HG03039 (cell line): ENCODE data around the gene VMAC.
A peak's percentile ranks its signal among the peaks of the same experiment; 100 is the strongest.

Experiments used
- ATAC-seq: cut with Tn5 transposase; IDR thresholded peaks from one replicate; pipeline ENCODE4 v1.9.1; 2021; ENCODE audit warnings: mild to moderate bottlenecking, moderate library complexity; ENCODE audit not compliant: unreplicated experiment

VMAC gene

DNA sequence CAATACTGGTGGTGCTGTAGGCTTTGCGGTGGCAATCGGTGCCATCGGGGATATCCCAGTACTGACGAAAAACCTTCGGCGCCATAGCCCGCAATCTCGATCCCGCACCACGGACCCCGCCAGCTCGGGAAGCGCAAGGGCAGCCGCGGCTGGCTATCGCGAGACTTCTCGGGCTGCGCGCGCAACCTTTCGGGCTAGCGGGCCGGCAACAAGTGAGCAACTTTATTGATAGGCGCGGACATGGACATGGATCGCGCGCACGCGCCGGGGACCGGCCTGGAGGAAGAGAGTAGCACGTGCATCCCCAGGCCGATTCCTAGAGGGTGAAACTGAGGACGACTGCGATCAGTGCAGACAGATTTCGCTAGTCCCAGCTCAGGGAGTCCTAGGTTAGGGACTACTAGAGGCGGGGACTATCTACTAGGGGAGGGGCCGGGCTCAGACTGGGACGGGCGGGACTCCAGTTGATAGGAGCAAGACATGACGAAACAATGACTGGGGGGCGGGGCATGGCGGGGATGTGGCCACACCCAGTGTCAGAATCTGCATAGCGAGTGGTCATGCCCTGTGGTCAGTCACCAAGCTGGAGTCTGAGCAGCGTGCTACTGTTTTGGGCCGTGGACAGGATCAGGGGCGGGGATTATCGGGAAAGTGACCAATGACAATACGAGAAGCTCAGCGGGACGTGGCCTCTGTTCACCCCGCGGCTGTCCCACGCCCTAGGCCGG is 884 bp upstream of the VMAC start, which contains the start of gene NDUFA11:
Gene NDUFA11, minus strand, starts transcription at position 167 of the 728 bp plus-strand sequence. Its CDS starts 82 bp downstream, at position 85.
- peak; percentile 30 for ATAC-seq

DNA sequence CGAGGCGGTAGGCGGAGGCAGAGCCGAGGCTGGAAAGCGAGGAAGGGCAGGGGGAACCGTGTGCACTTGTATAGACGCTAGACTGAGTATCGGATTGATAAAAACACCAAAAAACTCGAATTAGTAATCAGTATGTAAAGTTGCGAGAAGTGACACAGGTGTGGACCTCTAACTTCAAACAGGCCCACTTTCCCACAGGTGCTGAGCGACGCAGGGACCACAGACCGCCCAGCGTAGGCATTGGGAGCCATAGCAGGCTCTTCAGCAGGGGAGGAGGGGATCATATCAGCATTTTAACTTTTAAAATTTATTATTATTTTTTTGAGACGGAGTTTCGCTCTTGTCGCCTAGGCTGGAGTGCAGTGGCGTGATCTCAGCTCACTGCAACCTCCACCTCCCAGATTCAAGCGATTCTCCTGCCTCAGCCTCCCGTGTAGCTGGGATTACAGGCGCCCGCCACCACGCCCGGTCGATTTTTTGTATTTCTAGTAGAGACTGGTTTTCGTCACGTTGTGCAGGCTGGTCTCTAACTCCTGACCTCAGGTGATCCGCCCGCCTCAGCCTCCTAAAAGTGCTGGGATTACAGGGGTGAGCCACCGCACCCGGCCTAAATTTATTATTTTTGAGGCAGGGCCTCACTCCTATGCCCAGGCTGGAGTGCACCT is 574 bp downstream of the VMAC start:
- no peak for ATAC-seq

DNA sequence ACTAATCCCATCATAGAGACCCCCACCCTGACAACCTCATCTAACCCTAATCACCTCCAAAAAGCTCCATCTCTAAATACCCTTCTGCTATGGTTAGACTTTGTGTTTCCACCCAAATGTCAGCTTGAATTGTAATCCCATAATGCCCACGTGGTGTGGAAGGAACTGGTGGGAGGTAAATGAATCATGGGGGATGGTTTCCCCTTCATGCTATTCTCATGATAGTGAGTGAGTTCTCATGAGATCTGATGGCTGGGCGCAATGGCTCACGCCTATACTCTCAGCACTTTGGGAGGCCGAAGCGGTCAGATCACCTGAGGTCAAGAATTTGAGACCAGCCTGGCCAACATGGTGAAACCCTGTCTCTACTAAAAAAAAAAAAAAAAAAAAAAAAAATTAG is 2.6 kb downstream of the VMAC start:
- no peak for ATAC-seq

DNA sequence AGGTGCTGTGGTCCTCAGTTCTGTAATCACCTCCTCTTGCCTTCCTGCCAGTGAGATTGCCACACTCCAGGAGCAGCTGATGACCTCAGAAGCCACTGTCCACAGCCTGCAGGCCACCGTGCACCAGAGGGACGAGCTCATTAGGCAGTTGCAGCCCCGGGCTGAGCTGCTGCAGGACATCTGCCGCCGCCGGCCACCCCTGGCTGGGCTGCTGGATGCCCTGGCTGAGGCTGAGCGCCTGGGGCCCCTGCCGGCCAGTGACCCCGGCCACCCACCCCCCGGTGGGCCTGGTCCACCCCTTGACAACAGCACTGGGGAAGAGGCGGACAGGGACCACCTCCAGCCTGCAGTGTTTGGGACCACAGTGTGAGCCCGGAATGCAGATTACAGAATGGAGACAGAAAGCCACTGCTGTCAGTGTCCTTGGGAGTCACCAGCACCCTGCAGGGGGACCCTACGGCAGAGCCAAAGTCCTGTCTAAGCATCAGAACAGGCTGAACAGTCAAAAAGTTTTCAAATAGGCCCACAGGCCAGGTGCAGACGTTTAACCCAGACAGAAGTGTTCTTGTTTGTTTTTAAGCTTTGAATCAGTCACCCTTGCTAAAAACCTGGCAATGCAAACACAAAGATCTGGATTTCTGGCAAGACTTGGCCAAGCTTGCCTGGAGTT is 4.2 kb downstream of the VMAC start:
- no peak for ATAC-seq

DNA sequence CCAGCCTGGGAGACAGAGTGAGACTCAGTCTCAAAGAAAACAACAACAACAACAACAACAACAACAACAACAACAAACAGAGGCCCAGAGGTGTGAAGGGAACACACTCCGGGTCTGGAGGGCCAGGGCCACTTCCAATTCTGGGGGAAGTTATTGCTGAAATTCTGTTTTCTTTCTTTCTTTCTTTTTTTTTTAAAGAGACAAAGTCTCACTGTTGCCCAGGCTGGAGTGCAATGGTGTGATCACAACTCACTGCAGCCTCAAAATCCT is 5.9 kb downstream of the VMAC start:
- no peak for ATAC-seq

DNA sequence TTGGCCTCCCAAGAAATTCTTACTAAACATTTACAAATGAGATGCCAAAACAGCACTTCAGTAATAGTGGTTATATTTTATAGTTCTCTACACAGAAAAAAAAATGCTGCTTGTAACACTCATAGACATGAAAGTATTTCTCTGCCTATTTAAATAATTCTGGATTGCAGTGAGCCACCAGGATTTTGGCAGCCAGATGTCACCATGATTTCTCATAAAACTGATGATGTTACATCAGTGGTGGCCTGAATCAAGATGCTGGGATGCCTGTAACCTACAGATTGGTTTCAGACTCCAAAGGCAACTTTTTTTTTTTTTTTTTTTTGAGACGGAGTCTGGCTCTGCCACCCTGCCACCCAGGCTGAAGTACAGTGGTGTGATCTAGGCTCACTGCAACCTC is 6.7 kb downstream of the VMAC start:
- ATAC-seq: no peak

DNA sequence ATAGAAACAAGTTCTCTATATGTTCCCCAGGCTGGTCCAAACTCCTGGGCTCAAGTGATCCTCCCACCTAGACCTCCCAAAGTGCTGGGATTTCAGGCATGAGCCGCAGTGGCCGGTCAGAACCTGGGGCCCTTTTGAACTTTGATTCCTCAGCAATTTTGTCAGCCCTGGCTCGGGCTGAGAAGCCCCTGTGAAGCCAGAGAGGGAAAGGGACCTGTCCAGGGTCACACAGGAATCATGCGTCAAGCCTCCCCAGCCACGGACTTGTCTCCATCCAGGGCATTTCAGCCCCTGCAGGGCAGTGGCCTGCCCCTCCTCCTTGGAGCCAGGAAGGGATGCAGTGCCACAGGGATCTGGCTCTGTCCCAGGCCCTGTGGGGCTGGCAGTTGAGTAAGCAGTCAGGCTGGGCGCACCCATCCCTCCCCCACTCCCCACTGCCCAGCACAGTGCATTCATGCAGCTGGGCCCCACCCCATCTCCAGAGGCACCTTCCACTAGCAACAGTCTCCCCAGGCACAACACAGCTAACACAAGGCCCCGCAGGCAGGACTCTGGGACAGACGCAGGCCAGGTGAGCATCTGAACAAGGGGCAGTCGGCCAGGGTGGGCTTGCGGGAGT is 9.2 kb downstream of the VMAC start, which contains the start of gene CAPS:
Gene CAPS, plus strand, starts transcription at position 516 of the 619 bp plus-strand sequence. CDS start 153 bp downstream, outside the sequence.
- no peak for ATAC-seq

DNA sequence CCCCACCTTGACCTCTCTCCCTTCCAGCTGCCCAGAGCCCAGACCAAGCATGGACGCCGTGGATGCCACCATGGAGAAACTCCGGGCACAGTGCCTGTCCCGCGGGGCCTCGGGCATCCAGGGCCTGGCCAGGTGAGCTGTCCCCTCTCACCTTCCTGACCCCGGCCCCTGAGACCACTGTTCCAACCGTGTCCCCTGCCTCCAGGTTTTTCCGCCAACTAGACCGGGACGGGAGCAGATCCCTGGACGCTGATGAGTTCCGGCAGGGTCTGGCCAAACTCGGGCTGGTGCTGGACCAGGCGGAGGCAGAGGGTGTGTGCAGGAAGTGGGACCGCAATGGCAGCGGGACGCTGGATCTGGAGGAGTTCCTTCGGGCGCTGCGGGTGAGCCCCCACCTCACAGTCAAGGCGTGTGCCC is 9.7 kb downstream of the VMAC start:
- ATAC-seq: no peak

DNA sequence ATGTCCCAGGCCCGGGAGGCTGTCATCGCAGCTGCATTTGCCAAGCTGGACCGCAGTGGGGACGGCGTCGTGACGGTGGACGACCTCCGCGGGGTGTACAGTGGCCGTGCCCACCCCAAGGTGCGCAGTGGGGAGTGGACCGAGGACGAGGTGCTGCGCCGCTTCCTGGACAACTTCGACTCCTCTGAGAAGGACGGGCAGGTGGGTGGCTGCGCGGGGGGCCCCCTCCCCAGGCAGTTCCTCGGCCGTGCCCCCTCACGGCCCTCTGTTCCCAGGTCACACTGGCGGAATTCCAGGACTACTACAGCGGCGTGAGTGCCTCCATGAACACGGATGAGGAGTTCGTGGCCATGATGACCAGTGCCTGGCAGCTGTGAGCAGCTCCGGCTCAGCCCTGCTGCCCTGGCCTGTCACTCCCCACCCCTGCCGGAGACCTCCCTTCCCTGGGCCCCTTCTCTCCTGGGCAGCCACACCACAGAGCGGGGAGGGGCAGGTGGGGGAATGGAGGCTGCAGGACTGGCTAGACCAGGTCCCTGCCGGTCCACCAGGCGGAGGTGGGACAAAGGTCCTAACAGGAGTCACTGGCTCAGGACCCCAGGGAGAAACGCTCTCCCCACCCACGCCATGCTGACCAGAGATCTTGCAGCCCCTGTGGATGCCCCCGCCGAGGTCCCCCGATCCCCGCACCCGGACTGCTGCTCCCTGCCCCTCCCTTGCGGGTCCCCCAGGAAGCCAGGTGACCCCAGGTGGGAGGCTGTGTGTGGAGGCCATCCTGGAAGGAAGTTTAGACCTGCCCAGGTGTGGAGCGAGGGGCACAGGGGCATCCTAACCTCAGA is 10.5 kb downstream of the VMAC start:
- ATAC-seq: no peak

DNA sequence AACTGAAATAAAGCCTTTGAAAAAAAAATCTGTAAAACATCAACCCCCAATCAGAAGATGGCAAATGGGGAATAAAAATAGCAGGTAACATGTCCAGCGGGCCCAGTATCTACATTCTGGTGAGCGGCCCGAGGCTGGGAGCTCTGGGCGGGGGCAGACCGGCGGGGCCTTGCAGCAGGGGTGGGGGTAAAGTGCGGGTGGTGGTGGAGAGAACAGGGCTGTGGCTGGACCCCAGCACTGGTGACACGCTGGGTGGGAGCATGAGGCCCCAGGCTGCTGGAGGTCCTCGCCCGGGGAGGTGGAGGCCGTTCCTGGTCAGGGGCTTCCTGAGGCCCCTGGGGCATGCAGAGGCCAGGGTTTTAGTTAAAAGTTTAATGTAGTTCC is 11.1 kb downstream of the VMAC start:
- ATAC-seq: no peak

DNA sequence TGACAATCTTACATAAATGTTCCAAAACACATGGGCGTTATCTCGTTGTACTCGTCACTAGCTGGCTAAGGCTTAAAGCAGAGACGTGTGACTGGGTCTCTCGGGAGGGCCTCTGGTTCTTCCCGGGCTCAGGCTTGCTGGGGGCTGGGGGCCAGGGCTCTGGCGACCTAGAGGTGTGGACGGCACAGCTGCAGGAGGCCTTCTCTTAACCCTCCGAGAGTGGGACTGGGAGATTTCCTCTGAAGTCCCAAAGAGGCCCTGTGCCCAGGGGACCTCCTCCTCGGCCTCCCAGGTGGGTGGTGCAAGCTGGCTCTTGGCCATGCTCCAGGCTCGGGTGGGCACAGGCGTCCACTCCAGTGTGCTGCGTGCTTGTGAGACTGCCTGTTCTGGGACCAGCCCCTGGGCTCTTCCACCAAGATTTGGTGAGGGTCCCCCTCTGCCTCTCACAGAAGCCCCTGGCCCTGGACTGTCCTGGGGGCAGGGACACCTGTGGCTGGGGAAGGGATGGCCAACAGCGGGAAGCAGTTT is 11.6 kb downstream of the VMAC start:
- no peak for ATAC-seq

DNA sequence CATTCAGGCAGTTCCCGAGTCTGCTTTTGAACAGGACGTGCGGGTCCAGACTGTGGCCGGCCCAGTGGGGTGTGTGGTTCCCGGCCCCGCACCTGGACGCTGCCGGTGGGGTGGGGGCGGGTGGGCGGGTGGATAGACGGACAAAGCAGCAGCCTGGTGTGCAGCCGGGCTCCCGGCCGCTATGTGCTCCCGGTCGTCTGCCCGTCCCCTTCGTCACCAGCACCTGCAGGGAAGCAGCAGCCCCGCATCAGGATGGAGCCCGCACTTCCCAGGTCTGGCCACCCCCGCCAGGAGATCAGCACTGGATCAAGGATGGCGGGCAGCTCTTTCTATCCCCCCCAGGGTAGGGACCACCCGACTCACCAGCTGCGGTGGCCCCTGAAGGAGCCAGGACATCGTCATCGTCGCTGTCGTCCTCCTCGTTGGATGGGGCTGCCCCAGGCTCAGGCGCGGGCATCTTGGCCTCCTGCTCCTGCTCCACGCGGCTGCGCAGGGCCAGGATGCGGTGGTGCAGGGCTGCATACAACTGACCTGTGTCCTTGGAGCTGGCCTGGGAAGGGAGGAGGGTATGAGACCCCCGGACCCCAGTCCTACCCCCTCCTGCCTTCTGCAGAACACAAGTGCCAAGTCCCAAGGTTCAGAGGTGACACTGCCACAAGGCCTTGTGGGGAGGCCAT is 12.9 kb downstream of the VMAC start:
- ATAC-seq: no peak

DNA sequence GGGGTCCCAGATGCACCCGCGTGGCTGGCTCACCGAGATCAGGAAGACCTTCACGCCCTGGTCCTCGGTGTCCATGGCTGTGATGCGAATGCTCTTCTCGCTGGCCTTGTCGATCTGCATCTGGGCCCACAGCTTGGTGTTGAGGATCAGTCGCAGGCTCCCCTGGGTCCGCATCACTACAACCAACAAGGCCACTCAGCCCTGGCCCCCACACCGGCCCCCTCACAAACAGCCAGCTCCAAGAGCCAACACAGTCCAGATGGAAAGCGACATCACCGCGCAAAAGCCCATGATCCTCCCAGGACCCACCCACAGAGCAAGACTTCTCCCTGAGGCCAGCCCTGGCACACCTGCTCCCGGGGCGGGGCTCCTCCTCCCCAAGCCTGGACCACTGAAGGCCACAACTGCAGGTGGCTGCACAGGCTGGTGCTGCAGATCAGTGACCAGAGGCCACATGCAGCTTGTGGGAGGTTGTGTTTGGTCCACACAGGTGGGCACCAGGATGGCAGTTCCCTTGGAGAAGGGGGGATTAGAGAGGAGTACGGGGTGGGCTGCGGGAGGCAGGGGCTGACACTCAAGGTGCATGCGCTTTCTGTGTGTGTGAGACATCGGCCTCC is 13.9 kb downstream of the VMAC start:
- no peak for ATAC-seq

DNA sequence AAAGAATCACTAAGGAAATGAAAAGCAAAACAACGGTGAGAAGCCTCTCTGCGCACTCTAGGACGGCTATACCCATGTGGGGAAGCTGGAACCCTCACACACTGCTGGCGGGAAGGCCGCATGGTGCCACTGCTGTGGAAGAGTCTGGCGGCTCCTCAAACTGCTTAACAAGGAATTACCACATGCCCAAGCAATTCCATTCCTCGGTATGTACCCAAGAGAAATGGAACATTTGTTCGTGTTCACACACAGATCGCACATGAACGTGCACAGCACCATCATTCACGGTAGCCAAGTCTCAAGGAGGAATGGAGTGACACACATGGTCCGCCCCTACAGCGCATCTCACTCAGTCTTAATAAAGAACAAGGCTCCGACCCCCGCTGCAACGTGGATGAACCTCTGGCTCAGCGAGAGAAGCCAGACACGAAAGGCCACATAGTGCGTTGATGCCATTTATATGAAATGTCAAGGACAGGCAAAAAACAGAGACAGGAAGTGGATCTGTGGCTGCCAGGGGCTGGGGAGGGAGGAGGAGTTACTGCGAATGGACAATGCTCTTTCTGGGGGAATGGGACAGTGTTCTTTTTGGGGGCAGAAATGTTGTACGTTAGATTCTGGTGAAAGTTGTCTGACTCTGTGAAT is 17.0 kb downstream of the VMAC start:
- no peak for ATAC-seq

DNA sequence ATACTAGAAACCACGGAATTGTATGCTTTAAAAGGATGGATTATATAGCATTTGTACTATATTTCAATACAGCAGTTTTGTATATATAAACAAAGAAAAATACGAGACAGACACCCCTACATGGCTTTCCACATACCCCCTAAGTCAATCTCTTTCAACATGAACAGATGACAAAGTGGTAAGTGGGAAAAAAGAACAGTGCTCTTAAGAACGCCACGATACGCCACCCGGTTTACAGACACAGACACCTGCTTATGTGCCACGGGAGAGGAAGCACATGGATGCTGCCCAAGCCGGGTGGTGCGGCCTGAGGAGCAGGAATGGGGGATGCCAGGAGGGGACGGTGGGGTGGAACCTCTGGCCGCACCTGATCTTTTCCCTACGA is 17.5 kb downstream of the VMAC start:
- ATAC-seq: no peak

DNA sequence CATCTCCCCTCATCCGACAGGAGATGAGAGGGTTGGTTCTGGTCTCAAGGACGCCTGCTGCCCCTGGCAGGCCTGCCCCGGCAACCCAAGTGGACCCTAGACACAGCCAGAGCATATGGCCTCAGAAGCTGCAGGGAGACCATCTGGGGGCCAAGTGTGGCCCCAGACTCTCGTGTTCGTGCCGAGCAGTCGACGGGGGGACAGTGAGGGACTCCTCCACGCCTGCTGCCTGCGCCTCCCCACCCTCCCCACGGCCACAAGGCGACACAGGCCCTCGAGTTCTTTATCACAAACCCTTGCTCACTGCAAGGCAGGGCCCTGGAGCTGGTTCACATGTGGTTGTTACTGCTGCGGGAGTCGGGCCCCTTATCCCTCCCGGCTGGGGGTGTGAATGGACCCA is 18.7 kb downstream of the VMAC start:
- ATAC-seq: no peak

DNA sequence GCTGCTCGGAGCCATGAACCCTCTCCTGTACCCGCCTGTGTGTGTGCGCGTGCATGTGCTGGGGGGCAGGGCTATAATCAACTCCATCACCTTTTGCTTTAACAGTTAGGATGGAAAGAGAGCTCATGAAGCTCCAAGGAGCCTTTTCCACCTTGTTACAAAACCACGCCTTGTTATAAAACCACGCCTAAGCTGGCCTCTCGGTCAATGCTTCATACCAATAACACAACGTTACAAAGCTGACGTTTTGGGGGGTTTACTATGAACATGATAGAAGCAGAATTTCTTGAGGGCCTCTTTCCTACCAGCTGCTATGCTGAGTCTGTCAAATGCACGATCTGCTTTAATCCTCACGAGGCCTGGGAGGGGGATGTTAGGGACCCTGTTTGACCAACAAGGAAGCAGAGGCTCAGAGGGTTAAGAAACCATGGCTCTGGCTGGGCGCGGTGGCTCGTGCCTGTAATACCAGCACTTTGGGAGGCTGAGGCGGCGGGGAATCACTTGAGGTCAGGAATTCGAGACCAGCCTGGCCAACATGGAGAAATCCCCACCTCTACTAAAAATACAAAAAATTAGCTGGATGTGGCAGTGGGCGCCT is 21.3 kb downstream of the VMAC start:
- ATAC-seq: no peak

DNA sequence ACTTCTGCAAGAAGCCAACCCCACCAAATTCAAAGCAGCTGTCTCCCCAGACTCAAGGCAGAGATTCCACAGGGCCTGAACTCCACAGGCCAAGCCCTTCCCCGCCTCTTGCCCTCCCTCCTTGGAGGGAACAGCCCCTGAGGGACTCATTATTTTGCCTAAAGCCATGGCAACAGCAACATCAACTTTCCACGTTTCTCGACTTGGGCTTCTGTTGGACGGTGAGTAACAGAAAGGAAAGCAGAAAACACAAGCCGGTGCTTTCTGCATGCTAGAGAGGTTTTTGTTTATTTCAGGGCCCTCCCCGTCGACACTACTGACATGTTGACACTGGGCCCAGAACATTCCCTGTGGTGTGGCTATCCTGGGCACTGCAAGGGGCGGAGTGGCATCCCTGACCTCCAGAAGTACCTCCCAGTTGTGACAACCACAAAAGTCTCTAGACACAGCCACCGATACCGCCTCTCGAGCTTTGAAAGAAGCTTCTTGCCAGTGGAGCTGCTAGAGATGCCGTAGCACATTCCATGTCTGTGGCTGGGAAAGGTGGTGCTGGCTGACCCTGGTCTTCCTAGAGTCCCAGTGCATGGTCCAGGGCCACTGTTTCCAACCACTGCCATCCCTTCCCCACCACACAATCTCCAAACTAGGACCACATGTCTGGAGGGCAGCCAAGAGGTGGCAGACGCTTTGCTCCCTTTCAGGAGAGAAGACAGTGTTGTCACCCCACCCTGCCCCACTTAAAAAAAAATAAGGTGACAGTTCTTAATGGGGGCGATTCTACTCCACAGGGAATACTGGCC is 22.2 kb downstream of the VMAC start:
- ATAC-seq: no peak
